GM12891 (cell line): ENCODE measurements around the gene TMEM74B.

Experiments
- POLR2A ChIP-seq: IDR thresholded peaks from 2 replicates; pipeline ENCODE4 v1.6.1; 2011; ENCODE audit warnings: low read depth, low read length, control low read depth
- POLR2AphosphoS5 ChIP-seq: IDR thresholded peaks from 2 replicates; pipeline ENCODE4 v1.6.1; 2011; ENCODE audit warnings: low read depth, low read length, control low read depth
- SPI1 ChIP-seq: IDR thresholded peaks from 2 replicates; pipeline ENCODE4 v1.6.1; 2011; ENCODE audit warnings: low read depth, low read length, control low read depth
- TAF1 ChIP-seq: IDR thresholded peaks from 2 replicates; pipeline ENCODE4 v1.6.1; 2011; ENCODE audit warnings: low read depth, low read length, control low read depth

DNA sequence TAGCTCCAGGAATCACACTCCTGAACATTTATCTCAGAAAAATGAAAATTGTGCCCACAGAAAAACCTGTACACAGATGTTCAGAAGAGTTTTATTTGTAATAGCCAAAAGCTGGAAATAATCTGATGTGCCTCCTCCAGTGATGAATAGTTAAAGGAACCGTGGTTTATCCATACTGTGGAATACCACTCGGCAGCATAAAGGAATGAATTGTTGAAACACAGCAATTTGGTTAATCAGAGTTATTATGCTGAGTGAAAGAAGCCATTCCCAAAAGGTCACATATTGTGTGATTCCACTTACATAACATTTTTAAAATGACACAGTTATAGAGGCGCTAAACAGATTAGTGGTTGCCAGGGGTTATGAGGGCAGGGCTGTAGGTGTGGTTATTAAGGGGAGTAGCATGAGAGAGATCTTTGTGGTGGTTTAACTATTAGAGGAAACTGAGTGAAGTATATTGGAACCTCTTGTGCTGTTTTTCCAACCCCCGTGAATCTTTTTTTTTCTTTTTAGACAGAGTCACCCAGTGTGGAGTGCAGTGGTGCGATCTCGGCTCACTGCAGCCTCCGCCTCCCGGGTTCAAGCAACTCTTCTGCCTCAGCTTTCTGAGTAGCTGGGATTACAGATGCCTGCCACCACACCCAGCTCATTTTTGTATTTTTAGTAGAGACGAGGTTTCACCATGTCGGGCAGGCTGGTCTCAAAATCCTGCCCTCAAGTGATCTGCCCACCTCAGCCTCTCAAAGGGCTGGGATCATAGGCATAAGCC lies 40.2 kb downstream of the TMEM74B start:
- no peak for TF ChIP-seq TAF1
- no peak for TF ChIP-seq POLR2AphosphoS5
- TF ChIP-seq POLR2A: no peak
- TF ChIP-seq SPI1: no peak
